Loucy (cell line): ENCODE results near the gene ERBB3.

Source experiments
- CTCF ChIP-seq: fragments of 200-600 bp; sonication (generic); conservative IDR thresholded peaks from 2 replicates; pipeline ENCODE4 v1.5.1; 2014; ENCODE audit warnings: mild to moderate bottlenecking, antibody characterized with exemption, low read length
- EZH2phosphoT487 ChIP-seq: fragments of 200-600 bp; IDR thresholded peaks from 2 replicates; pipeline ENCODE4 v1.6.1; 2018; ENCODE audit warnings: antibody characterized with exemption, mild to moderate bottlenecking, moderate library complexity, borderline replicate concordance

- TF ChIP-seq CTCF (no peak), EZH2phosphoT487 (no peak)
Observed at GRCh38 chr12:56086096-56086495, 6.1 kb downstream of the ERBB3 start.
